DMS 273 (cell line): ENCODE measurements around the gene ACSS1.

Experiments
- DNase-seq: peaks from one replicate; lab custom pipeline; 2025; ENCODE audit not compliant: unreplicated experiment; lab: John Stamatoyannopoulos, UW

Gene ACSS1

GRCh38 chr20:25058051-25058846 is at the start of gene ACSS1:
TSS of gene ACSS1 (minus strand) at chr20:25058139. CDS start at chr20:25058102, 37 bp downstream.
- DNase-seq: peak; percentile 49

GRCh38 chr20:25103526-25103925 is 45.6 kb upstream of the ACSS1 start:
- no peak for DNase-seq

GRCh38 chr20:25100914-25101313 is 43.0 kb upstream of the ACSS1 start:
- no peak for DNase-seq

- no peak for DNase-seq
Observed at GRCh38 chr20:25099601-25100140, 41.7 kb upstream of the ACSS1 start.

- no peak for DNase-seq
Observed at GRCh38 chr20:25097498-25097897, 39.6 kb upstream of the ACSS1 start.

GRCh38 chr20:25090492-25091429 is 32.8 kb upstream of the ACSS1 start:
- peak; percentile 91 for DNase-seq

- DNase-seq: no peak
Observed at GRCh38 chr20:25089662-25090061, 31.7 kb upstream of the ACSS1 start.

- DNase-seq: no peak
Observed at GRCh38 chr20:25089096-25089495, 31.2 kb upstream of the ACSS1 start.

- no peak for DNase-seq
Observed at GRCh38 chr20:25088267-25088666, 30.3 kb upstream of the ACSS1 start.

- DNase-seq: peak; percentile 38
Observed at GRCh38 chr20:25087186-25087929, 29.4 kb upstream of the ACSS1 start.

- no peak for DNase-seq
Observed at GRCh38 chr20:25085756-25086495, 28.0 kb upstream of the ACSS1 start.

- peak; percentile 76 for DNase-seq
Observed at GRCh38 chr20:25084626-25085187, 26.8 kb upstream of the ACSS1 start.

GRCh38 chr20:25083773-25084625 is 26.1 kb upstream of the ACSS1 start:
- DNase-seq: peak; percentile 76

GRCh38 chr20:25083141-25083772 is 25.3 kb upstream of the ACSS1 start:
- DNase-seq: peak; percentile 41

- peak; percentile 66 for DNase-seq
Observed at GRCh38 chr20:25082498-25082873, 24.5 kb upstream of the ACSS1 start.

GRCh38 chr20:25081730-25082497 is 24.0 kb upstream of the ACSS1 start, which contains the start of gene VSX1:
TSS of gene VSX1 (minus strand) at chr20:25082141. CDS start at chr20:25082096, 45 bp downstream.
- peak; percentile 66 for DNase-seq

- peak; percentile 58 for DNase-seq
Observed at GRCh38 chr20:25081065-25081729, 23.3 kb upstream of the ACSS1 start.
